ENCODE measurements around the gene MTNR1B.

MTNR1B gene

DNA sequence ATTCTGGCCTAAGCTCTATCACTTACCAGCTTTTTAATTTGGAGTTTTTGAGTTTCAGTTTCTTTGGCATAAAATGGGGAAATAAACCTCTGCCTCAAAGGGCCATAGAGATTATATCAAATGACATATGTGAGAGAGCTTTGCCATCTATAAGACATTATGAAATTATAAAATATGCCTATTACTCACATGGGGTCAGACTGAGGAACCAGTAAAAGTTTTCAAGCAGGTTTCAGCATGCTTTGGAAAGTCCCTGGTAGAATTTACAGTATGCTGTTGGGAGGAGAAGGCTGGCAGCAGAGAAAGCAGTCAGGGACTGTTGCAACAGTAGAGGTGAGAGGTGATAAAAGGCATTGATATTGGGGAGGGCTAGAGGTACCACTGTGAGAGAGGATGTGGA is 13.6 kb upstream of the MTNR1B start:
- Histone ChIP-seq H3K27ac (ENCODE audit: extremely low read depth, low read depth, low read length) (no peak overlapping the region), H3K4me3 (ENCODE audit: low read depth, low read length) (no peak overlapping the region), H3K36me3 (ENCODE audit: control insufficient read depth in 2 of 2, insufficient read depth in 1 of 2, low read length in 2 of 2) (no peaks in the 10 kb centered on the region), H3K4me1 (ENCODE audit: control insufficient read depth, insufficient read depth, low read length) (no peaks in the 10 kb centered on the region), H3K9me3 (ENCODE audit: control insufficient read depth, insufficient read depth, low read depth, low read length) (no peaks in the 10 kb centered on the region)
- ChIA-PET CTCF (interaction anchor here (1.0 kb wide), 1 partner anchor 14 kb away, joined by 4 read pairs; no protein-coding TSS in a partner anchor), POLR2A (no interaction called here)
- TF ChIP-seq, protein P1, sequence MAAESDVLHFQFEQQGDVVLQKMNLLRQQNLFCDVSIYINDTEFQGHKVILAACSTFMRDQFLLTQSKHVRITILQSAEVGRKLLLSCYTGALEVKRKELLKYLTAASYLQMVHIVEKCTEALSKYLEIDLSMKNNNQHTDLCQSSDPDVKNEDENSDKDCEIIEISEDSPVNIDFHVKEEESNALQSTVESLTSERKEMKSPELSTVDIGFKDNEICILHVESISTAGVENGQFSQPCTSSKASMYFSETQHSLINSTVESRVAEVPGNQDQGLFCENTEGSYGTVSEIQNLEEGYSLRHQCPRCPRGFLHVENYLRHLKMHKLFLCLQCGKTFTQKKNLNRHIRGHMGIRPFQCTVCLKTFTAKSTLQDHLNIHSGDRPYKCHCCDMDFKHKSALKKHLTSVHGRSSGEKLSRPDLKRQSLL (tag by site-specific recombination; IDR thresholded peaks at IDR 0.05) = no peak
- no peak for TF ChIP-seq ZNF707 (tag by site-specific recombination; IDR thresholded peaks at IDR 0.05)

DNA sequence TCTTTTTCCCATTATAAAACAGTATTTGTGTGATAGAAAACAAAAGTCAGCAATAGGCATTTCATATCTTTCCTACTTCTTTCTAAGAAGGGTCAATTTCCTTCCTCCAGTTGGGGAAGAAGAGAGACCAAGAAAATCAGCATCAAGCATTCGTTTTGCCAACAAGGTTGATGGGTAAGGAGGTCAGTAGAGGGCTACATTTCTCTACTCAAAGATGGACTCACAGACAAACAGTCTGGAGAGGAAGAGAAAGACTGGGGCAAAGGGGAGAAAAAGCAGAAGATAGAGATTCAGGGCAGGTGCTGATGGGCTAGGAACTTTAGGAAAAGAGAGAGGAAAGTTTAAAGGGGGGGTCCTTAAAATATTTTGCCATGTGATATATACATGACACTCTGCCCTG is 8.6 kb upstream of the MTNR1B start:
- Histone ChIP-seq H3K36me3 (ENCODE audit: control insufficient read depth in 2 of 2, insufficient read depth in 1 of 2, low read length in 2 of 2) (no peaks in the 10 kb centered on the region), H3K9me3 (ENCODE audit: control insufficient read depth, insufficient read depth, low read depth, low read length) (no peaks in the 10 kb centered on the region), H3K27ac (ENCODE audit: extremely low read depth, low read depth, low read length) (no peak overlapping the region), H3K4me3 (ENCODE audit: low read depth, low read length) (no peak overlapping the region), H3K4me1 (ENCODE audit: control insufficient read depth, insufficient read depth, low read length) (no peaks in the 10 kb centered on the region)
- TF ChIP-seq ZNF350 (tag by site-specific recombination; IDR thresholded peaks at IDR 0.05) (no peak), ZFP37 (tag by site-specific recombination; IDR thresholded peaks at IDR 0.05) (no peak), ZNF266 (tag by site-specific recombination; IDR thresholded peaks at IDR 0.05; ENCODE audit: low read depth) (no peak), ZBTB1 (tag by site-specific recombination; IDR thresholded peaks at IDR 0.05) (no peak), SCRT2 (tag by site-specific recombination; IDR thresholded peaks at IDR 0.05) (no peak), ZNF747 (tag by site-specific recombination; IDR thresholded peaks at IDR 0.05) (no peak), ZNF140 (tag by site-specific recombination; IDR thresholded peaks at IDR 0.05) (no peak), ZBTB8A (tag by site-specific recombination; IDR thresholded peaks at IDR 0.05) (no peak), ZNF223 (tag by site-specific recombination; IDR thresholded peaks at IDR 0.05) (no peak), ZNF10 (tag by site-specific recombination; IDR thresholded peaks at IDR 0.05) (no peak), ZBTB48 (tag by site-specific recombination; IDR thresholded peaks at IDR 0.05) (no peak), ZNF792 (tag by site-specific recombination; IDR thresholded peaks at IDR 0.05) (no peak), ZNF623 (tag by site-specific recombination; IDR thresholded peaks at IDR 0.05) (no peak), ZNF221 (tag by site-specific recombination; IDR thresholded peaks at IDR 0.05; ENCODE audit: borderline replicate concordance) (no peak), ZNF433 (tag by site-specific recombination; IDR thresholded peaks at IDR 0.05; ENCODE audit: low read depth) (no peak), ZNF174 (tag by site-specific recombination; IDR thresholded peaks at IDR 0.05) (no peak), ZNF48 (tag by site-specific recombination; IDR thresholded peaks at IDR 0.05) (no peak), OVOL3 (tag by site-specific recombination; IDR thresholded peaks at IDR 0.05) (no peak)
- TF ChIP-seq, protein P2, sequence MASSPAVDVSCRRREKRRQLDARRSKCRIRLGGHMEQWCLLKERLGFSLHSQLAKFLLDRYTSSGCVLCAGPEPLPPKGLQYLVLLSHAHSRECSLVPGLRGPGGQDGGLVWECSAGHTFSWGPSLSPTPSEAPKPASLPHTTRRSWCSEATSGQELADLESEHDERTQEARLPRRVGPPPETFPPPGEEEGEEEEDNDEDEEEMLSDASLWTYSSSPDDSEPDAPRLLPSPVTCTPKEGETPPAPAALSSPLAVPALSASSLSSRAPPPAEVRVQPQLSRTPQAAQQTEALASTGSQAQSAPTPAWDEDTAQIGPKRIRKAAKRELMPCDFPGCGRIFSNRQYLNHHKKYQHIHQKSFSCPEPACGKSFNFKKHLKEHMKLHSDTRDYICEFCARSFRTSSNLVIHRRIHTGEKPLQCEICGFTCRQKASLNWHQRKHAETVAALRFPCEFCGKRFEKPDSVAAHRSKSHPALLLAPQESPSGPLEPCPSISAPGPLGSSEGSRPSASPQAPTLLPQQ (tag by site-specific recombination; IDR thresholded peaks at IDR 0.05) = no peak
- TF ChIP-seq, protein P3, sequence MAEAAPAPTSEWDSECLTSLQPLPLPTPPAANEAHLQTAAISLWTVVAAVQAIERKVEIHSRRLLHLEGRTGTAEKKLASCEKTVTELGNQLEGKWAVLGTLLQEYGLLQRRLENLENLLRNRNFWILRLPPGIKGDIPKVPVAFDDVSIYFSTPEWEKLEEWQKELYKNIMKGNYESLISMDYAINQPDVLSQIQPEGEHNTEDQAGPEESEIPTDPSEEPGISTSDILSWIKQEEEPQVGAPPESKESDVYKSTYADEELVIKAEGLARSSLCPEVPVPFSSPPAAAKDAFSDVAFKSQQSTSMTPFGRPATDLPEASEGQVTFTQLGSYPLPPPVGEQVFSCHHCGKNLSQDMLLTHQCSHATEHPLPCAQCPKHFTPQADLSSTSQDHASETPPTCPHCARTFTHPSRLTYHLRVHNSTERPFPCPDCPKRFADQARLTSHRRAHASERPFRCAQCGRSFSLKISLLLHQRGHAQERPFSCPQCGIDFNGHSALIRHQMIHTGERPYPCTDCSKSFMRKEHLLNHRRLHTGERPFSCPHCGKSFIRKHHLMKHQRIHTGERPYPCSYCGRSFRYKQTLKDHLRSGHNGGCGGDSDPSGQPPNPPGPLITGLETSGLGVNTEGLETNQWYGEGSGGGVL (tag by site-specific recombination; IDR thresholded peaks at IDR 0.05) = no peak
- ChIA-PET POLR2A (no interaction called here), CTCF (no interaction called here)
